Measurements from ENCODE around the gene NOXA1. TPM values are rescaled to one million over a fixed set of nuclear protein-coding genes. Genes with fewer than 3 reads are reported as not detected.

NOXA1 gene, protein sequence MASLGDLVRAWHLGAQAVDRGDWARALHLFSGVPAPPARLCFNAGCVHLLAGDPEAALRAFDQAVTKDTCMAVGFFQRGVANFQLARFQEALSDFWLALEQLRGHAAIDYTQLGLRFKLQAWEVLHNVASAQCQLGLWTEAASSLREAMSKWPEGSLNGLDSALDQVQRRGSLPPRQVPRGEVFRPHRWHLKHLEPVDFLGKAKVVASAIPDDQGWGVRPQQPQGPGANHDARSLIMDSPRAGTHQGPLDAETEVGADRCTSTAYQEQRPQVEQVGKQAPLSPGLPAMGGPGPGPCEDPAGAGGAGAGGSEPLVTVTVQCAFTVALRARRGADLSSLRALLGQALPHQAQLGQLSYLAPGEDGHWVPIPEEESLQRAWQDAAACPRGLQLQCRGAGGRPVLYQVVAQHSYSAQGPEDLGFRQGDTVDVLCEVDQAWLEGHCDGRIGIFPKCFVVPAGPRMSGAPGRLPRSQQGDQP
- total RNA-seq, result 0.18 and 0.30 TPM in 2 replicates

DNA sequence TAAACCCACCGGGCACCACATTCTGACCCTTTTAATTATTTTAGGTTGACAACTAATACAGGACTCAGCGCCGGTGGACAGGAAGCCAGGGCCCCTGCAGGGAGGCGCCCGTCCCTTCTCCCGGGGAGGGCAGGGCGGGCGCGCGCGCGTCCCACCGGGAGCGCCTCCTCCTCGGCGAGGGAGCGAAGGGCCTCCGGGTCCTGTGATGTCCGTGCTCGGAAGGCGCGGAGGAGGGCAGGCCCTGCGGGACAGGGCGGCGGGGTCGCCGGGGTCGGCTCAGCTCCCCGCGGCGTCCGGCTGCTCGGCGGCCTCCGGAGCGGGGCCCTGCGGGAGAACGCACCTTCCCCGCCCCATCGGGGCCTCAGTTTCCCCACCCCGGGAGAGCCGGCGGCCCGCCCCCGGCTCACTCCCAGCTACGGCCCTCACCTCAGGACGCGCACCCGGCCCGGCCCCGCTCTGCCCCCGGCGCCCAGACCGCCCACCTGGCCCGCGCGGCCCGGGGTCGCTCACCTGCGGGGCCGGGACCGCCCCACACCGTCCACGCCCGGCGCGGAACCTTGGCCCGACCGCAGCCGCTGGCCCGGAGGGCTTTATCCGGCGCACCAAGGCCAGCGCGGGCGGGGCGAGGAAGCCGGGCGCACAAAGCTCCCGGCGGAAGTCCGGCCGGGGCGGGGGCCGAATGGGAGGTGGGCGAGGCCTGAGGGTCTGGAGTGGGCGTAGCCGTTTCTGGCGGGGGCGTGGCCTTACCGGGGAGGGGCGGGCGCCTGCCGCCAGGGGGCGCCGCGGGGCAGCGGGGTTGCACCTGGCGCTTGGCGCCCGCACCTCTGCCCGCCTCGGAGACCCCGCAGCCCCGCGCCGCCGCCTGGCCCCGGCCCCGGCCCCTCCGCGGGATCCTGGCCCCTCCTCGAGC is at the start of gene NOXA1, which contains the start of gene EXD3:
Gene NOXA1, plus strand, starts transcription at position 790 of the 910 bp plus-strand sequence. CDS start 137 bp downstream, outside the sequence.
Gene EXD3, minus strand, starts transcription at position 559 of the 910 bp plus-strand sequence. CDS start 27,805 bp downstream, outside the sequence.

DNA sequence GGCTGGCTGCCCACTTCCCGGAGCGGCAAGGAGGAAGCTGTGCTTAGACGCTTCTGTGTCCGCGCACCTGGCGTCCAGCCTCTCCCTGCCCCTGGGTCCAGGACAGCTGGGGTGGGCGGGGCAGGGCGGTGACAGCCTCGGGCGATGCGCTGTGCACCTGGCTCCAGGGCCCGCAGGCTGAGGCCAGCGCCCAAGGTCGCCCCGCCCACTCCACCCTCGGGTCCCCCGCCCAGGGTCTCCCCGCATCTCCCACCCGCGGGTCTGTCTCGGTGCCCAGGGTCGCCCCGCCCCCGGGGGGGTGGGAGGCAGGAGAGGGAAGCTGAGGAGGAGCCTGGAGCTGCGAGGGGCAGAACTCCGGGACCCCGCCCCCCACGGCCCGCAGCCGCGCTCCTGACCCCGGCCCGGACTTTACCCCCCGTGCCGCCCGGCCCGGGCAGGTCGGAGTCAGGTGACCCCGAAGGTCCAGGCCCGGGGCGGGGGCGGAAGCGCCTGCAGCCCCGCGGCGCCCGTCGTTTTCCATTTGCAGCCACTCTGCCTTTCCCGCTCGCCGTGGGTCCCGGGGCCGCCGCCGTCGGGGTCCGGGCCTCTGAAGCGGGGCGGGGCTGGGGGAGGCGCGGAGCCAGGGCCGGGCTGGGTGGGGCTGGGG is 18.2 kb downstream of the NOXA1 start, which contains the start of gene ENTPD8:
Gene ENTPD8, minus strand, starts transcription at position 69 of the 646 bp plus-strand sequence. CDS start 3,072 bp downstream, outside the sequence.

DNA sequence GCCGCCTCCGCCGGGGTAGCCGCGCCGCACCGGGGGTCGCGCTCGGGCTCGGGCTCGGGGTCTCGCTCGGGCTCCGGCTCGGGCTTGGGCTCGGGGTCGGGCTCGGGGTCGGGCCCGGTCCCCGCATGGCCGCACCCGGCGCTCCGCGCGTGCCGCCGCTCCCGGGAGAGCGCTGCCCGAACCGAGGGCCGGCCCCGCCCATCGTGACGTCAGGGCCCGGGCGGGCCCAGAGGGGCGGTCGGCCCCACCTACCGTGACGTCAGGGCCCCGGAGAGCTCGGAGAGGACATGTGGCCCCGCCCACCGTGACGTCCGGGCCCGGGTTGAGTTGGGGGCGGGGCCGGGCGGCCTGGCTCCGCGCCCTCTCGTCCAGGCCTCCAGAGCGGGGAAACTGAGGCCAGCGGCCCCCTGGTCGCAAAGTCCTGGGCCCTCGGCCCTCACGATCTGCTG is 36.0 kb downstream of the NOXA1 start, which contains the start of gene NSMF:
Gene NSMF, minus strand, starts transcription at position 183 of the 449 bp plus-strand sequence. CDS start 232 bp downstream, outside the sequence.

Other genes starting within 250 kb of the NOXA1 start
- gene ANAPC2, start 234.8 kb upstream of the NOXA1 start, total RNA-seq, result 25.5 and 28.8 TPM in 2 replicates
- gene SSNA1, start 234.7 kb upstream of the NOXA1 start, total RNA-seq, result 51.0 and 65.9 TPM in 2 replicates
- 6.2 and 8.9 TPM in 2 replicates for gene TPRN, start 222.7 kb upstream of the NOXA1 start, total RNA-seq
- 32.1 and 32.8 TPM in 2 replicates for gene TMEM203, start 217.7 kb upstream of the NOXA1 start, total RNA-seq
- 2.7 and 5.4 TPM in 2 replicates for gene NDOR1, start 217.7 kb upstream of the NOXA1 start, total RNA-seq
- 0.30 and 0.83 TPM in 2 replicates for gene RNF208, start 201.2 kb upstream of the NOXA1 start, total RNA-seq
- gene CYSRT1, start 198.2 kb upstream of the NOXA1 start, total RNA-seq, result 0.30 and 0.46 TPM in 2 replicates
- not detected in 2 replicates for gene RNF224, start 195.9 kb upstream of the NOXA1 start, total RNA-seq
- under 0.01 TPM in 1 of 2 replicates, not detected in the other for gene SLC34A3, start 192.5 kb upstream of the NOXA1 start, total RNA-seq
- gene TUBB4B, start 182.1 kb upstream of the NOXA1 start, total RNA-seq, result 60.9 and 219 TPM in 2 replicates
- gene STPG3, start 172.1 kb upstream of the NOXA1 start, total RNA-seq, result not detected in 2 replicates
- gene NELFB, start 168.1 kb upstream of the NOXA1 start, total RNA-seq, result 36.5 and 54.9 TPM in 2 replicates
- 19.0 and 33.5 TPM in 2 replicates for gene TOR4A, start 145.7 kb upstream of the NOXA1 start, total RNA-seq
- 0.18 and 0.30 TPM in 2 replicates for gene NRARP, start 121.1 kb upstream of the NOXA1 start, total RNA-seq
- gene EXD3, start 231 bp upstream of the NOXA1 start, total RNA-seq, result 10.8 and 12.2 TPM in 2 replicates
- not detected in 2 replicates for gene ENTPD8, start 18.0 kb downstream of the NOXA1 start, total RNA-seq
- 11.3 and 26.0 TPM in 2 replicates for gene NSMF, start 35.9 kb downstream of the NOXA1 start, total RNA-seq
- gene PNPLA7, start 127.0 kb downstream of the NOXA1 start, total RNA-seq, result 0.59 and 2.3 TPM in 2 replicates
- gene MRPL41, start 128.5 kb downstream of the NOXA1 start, total RNA-seq, result 31.2 and 39.8 TPM in 2 replicates
- gene DPH7, start 155.5 kb downstream of the NOXA1 start, total RNA-seq, result 25.2 and 28.8 TPM in 2 replicates
- gene ZMYND19, start 167.1 kb downstream of the NOXA1 start, total RNA-seq, result 18.3 and 18.4 TPM in 2 replicates
- gene ARRDC1, start 182.3 kb downstream of the NOXA1 start, total RNA-seq, result 10.7 and 21.8 TPM in 2 replicates
- gene EHMT1, start 195.6 kb downstream of the NOXA1 start, total RNA-seq, result 30.6 and 58.9 TPM in 2 replicates

Measured in smooth muscle cell of the umbilical artery (primary cell).